ENCODE measurements around the gene CYB5R4.

The CYB5R4 gene

GRCh38 chr6:83908813-83909212 lies 49.3 kb downstream of the CYB5R4 start:
- no peak overlapping the region for H3K4me3 ChIP-seq (ENCODE audit: low read depth, low read length)
- no peak for DNase-seq (ENCODE audit: low read depth)
- TF ChIP-seq CTCF (IDR thresholded peaks at IDR 0.05; ENCODE audit: insufficient read depth, low read depth, low read length, missing control alignments), result no peak

- no peak overlapping the region for H3K4me3 ChIP-seq (ENCODE audit: low read depth, low read length)
- TF ChIP-seq CTCF (IDR thresholded peaks at IDR 0.05; ENCODE audit: insufficient read depth, low read depth, low read length, missing control alignments), result no peak
- DNase-seq (ENCODE audit: low read depth), result no peak
These were observed 51.8 kb downstream of the CYB5R4 start for GRCh38 chr6:83911278-83911677.

DNA sequence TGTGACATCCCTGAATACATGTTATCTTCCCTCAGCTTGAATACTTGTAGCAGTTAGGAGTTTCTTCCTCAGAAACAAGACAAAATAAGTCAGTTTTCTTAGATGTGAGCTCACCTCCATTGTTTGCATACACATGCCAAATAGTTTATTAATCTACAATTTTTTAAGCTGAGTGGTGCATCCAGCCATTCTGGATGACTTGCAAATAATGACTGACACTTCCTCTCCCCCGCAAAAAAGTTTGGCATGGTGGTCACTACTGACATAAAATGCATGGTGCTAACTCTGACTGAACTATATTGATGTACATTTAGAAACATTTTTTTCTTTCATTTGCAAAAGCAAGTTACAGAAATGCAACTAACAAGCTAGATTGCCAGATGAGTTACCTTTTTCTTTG lies 55.5 kb downstream of the CYB5R4 start:
- no peak for DNase-seq (ENCODE audit: low read depth)
- H3K4me3 ChIP-seq (ENCODE audit: low read depth, low read length), result no peak overlapping the region
- TF ChIP-seq CTCF (IDR thresholded peaks at IDR 0.05; ENCODE audit: insufficient read depth, low read depth, low read length, missing control alignments), result no peak

DNA sequence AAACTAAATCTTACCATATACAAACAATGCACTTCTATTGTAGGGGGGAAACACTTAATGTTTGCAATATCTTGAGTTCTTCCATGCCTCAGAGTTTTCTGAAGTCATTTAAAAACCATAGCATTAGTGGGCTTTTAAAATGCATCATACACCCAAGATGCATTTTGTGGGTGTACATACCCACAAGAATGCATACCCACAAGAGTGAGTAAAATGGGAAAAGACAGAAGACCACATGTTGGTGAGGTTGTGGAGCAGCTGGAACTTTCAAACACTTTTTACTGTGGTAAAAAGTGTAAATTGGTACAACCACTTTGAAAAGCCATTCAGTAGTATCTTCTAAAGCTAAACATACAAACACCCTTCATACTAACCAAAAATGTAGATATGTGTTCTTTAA lies 57.5 kb downstream of the CYB5R4 start:
- DNase-seq (ENCODE audit: low read depth), result no peak
- no peak for TF ChIP-seq CTCF (IDR thresholded peaks at IDR 0.05; ENCODE audit: insufficient read depth, low read depth, low read length, missing control alignments)
- H3K4me3 ChIP-seq (ENCODE audit: low read depth, low read length), result no peak overlapping the region

DNA sequence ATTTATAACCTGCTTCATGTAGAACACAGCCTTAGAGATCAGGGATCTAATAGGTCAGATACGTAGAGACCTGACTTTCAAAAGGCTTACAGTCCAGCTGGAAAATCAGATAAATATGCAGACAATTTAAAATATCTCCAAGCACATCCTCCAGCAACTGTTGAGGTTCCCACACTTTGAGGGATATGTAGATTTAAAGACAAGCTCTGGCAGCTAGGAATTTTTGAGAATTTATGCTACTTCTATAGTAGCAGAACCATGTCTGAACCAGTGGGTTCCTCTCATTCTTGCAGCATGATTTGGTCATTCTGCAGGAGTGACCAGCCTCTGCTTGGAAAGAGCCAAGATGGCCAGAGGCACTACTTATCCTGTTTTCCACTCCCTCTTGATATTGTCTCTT lies 60.5 kb downstream of the CYB5R4 start:
- DNase-seq (ENCODE audit: low read depth), result no peak
- no peak for TF ChIP-seq CTCF (IDR thresholded peaks at IDR 0.05; ENCODE audit: insufficient read depth, low read depth, low read length, missing control alignments)

DNA sequence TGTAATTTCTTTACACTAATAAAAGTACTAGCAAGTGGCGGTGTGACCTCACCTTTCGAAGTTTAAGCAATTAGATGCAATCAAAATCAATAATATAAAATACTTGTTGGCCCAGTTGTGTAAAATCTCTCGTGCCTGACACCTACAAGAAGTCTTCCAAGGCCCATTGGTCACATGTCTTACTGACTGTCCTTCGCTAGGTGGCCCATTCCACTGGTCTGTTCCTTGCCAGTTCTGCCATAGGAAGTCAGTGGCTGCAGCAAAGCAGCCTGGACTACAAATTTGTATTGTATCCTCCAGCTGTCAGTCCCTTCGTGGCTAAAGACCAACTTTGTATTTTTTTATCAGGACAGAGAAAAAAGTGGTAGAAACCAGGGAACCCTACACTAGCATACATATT lies 61.8 kb downstream of the CYB5R4 start:
- DNase-seq (ENCODE audit: low read depth), result no peak
- TF ChIP-seq CTCF (IDR thresholded peaks at IDR 0.05; ENCODE audit: insufficient read depth, low read depth, low read length, missing control alignments), result no peak
- H3K4me3 ChIP-seq (ENCODE audit: low read depth, low read length), result no peak overlapping the region

More for the DNA sequence above, 60.5 kb downstream of the CYB5R4 start:
- H3K4me3 ChIP-seq (ENCODE audit: low read depth, low read length), result no peak overlapping the region

GRCh38 chr6:83927470-83927869 lies 68.0 kb downstream of the CYB5R4 start:
- TF ChIP-seq CTCF (IDR thresholded peaks at IDR 0.05; ENCODE audit: insufficient read depth, low read depth, low read length, missing control alignments), result no peak
- no peak overlapping the region for H3K4me3 ChIP-seq (ENCODE audit: low read depth, low read length)
- DNase-seq (ENCODE audit: low read depth), result no peak
